Measurements from ENCODE around the gene BLVRB.

BLVRB gene

DNA sequence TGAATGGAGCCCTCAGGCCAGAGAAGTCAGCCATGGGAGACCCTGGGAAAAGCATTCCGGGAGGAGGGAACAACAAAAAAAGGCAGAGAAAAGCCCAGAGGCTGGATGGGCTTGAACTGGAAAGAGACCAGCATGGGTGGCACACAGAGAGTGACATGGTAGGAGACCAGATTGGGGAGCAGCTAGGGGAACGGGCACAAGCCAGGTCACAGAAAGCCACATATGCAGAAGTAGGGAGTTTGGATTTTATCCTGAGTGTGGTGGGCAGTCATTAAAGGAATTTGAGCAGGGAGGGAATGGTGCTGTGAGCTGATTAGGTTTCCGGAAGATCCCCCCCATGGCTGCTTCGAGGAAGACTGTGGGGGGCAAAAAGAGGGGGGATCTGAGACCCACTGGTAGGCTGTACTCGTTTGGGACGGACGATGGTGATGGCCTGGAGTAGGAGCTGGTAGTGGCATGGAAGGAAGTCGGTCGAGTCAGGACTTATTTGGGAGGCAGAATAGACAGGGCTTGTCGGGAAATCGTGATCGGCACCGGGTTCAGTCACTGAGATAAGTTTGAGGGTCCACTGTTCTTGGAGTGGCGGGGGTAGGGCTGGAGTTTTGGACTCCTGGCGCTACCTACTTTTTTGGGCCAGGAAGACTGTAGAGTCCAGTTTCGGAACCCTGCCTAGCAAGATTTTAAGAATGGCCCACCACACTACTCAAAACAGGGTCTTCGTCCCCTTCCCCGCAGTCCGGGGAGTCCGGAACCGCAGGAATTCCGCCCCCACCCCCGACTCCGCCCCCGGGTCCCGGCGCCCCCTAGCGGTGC lies 40.7 kb downstream of the BLVRB start:
- Histone ChIP-seq H3K36me3 (ENCODE audit: control insufficient read depth in 2 of 2, insufficient read depth in 2 of 2, low read length in 2 of 2) (peaks cover 8 to 12% of the 10 kb centered on the region in 2 donors), H3K9ac (ENCODE audit: low read depth in 1 of 2, low read length in 2 of 2) (peak overlapping the region; percentile 79 to 88), H3K27ac (ENCODE audit: low read depth in 2 of 2, low read length in 2 of 2) (peak overlapping the region; percentile 95 to 98), H3K4me1 (ENCODE audit: control insufficient read depth in 2 of 2, insufficient read depth in 2 of 2, low read length in 2 of 2) (peaks cover 15 to 22% of the 10 kb centered on the region in 2 donors), H3K4me3 (ENCODE audit: low read length in 2 of 2) (peak overlapping the region; percentile 65 to 95), H3K27me3 (ENCODE audit: control insufficient read depth in 2 of 2, insufficient read depth in 2 of 2, low read length in 2 of 2) (no peaks in the 10 kb centered on the region), H3K9me3 (ENCODE audit: control insufficient read depth in 2 of 2, low read length in 2 of 2) (no peaks in the 10 kb centered on the region)

DNA sequence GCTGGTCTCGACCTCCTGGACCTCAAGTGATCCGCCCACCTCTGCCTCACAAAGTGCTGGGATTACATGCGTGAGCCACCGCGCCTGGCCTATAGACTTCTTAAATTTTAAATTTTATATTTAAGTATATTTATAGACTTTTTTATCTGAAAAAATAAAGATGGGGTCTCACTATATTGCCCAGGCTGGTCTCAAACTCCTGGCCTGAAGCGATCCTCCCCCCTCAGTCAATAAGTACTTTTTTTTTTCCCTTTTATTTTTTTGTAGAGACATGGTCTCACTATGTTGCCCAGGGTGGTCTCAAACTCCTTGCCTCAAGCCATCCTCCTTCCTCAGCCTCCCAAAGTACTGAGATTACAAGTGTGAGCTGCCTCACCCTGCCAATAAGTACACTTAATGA lies 41.6 kb downstream of the BLVRB start:
- Histone ChIP-seq H3K9me3 (ENCODE audit: control insufficient read depth in 2 of 2, low read length in 2 of 2) (no peaks in the 10 kb centered on the region), H3K36me3 (ENCODE audit: control insufficient read depth in 2 of 2, insufficient read depth in 2 of 2, low read length in 2 of 2) (peaks cover 8 to 12% of the 10 kb centered on the region in 2 donors), H3K4me3 (ENCODE audit: low read length in 2 of 2) (peak overlapping the region in 1 of 2 donors; percentile 95), H3K4me1 (ENCODE audit: control insufficient read depth in 2 of 2, insufficient read depth in 2 of 2, low read length in 2 of 2) (peaks cover 15 to 22% of the 10 kb centered on the region in 2 donors), H3K27ac (ENCODE audit: low read depth in 2 of 2, low read length in 2 of 2) (no peak overlapping the region), H3K27me3 (ENCODE audit: control insufficient read depth in 2 of 2, insufficient read depth in 2 of 2, low read length in 2 of 2) (no peaks in the 10 kb centered on the region), H3K9ac (ENCODE audit: low read depth in 1 of 2, low read length in 2 of 2) (peak overlapping the region in 1 of 2 donors; percentile 31)

DNA sequence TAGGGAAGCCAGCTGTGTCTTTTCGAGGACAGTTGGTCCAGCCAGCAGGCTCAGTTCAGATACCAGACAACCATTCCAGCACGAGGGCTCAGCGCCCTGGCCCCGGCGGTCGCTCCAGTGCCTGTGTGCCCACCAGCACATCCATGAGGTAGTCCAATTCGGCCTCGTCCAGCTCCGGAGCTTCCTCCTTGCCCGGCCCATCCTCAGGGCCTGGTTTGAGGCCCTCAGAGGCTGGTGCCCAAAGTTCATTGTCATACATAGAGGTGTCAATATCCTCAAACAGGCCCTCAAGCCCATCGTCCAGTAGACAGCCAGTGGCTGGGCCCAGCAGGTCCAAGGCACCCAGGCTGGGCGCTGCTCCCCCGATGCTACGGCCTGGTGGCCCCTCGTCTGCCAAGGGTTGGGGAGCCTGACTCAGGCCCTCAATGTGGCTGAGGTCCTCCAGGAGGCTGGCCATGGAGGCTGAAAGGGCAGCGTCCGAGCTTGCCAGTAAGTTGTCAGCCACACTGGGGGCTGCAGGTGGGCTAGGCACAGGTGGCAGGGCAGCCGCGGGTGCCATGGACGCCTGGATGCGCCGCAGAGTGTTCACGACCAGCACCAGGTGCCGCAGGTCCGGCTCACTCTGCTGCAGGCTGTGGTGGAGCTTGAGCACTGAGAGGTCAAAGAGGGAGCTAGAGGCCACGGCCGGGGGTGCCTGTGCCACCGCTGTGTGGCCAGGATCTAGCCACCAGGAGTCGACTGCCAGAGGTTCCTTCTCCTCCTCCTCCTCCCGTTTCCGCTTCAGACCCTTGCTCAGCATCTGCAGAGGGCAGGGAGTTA lies 42.6 kb downstream of the BLVRB start:
- H3K27me3 ChIP-seq (ENCODE audit: control insufficient read depth in 2 of 2, insufficient read depth in 2 of 2, low read length in 2 of 2) = no peaks in the 10 kb centered on the region
- no peaks in the 10 kb centered on the region for H3K9me3 ChIP-seq (ENCODE audit: control insufficient read depth in 2 of 2, low read length in 2 of 2)
- peak overlapping the region; percentile 96 to 98 for H3K27ac ChIP-seq (ENCODE audit: low read depth in 2 of 2, low read length in 2 of 2)
- H3K9ac ChIP-seq (ENCODE audit: low read depth in 1 of 2, low read length in 2 of 2) = peak overlapping the region; percentile 17 to 89
- H3K4me1 ChIP-seq (ENCODE audit: control insufficient read depth in 2 of 2, insufficient read depth in 2 of 2, low read length in 2 of 2) = peaks cover 15 to 22% of the 10 kb centered on the region in 2 donors
- no peak overlapping the region for H3K4me3 ChIP-seq (ENCODE audit: low read length in 2 of 2)
- peaks cover 8 to 12% of the 10 kb centered on the region in 2 donors for H3K36me3 ChIP-seq (ENCODE audit: control insufficient read depth in 2 of 2, insufficient read depth in 2 of 2, low read length in 2 of 2)

DNA sequence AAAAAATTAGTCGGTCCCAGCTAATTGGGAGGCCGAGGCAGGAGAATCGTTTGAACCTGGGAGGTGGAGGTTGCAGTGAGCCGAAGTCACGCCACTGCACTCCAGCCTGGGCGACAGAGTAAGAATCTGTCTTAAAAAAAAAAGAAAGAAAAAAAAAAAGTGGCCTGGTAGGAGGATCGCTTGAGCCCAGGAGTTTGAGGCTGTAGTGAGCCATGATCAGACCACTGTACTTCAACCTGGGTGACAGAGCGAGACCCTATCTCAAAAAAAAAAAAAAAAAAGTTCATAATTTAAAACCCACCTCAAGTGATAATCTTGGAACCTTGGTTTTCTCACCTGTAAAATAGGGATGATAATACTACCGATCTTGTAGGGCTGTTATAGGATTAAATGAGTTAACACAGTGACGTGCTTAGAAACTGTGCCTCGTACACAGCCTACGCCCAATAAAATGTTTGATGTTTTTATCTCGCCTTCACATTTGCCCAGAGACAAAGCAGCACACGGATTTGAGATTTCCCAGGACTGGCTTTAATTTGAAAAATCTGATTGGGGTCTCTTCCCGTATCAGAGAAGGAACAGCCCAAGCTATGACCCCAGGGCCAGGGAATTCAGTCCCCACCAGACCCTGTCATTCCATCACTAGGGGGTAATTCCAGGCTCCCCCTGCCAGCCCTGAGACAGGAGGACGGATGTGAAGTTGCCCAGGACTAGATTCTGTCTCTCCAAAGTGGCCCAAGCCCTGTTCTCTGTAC lies 43.4 kb downstream of the BLVRB start:
- Histone ChIP-seq H3K9me3 (ENCODE audit: control insufficient read depth in 2 of 2, low read length in 2 of 2) (no peaks in the 10 kb centered on the region), H3K4me1 (ENCODE audit: control insufficient read depth in 2 of 2, insufficient read depth in 2 of 2, low read length in 2 of 2) (peaks cover 16 to 22% of the 10 kb centered on the region in 2 donors), H3K27ac (ENCODE audit: low read depth in 2 of 2, low read length in 2 of 2) (peak overlapping the region; percentile 96 to 98), H3K36me3 (ENCODE audit: control insufficient read depth in 2 of 2, insufficient read depth in 2 of 2, low read length in 2 of 2) (peaks cover 8 to 12% of the 10 kb centered on the region in 2 donors), H3K4me3 (ENCODE audit: low read length in 2 of 2) (peak overlapping the region in 1 of 2 donors; percentile 81), H3K27me3 (ENCODE audit: control insufficient read depth in 2 of 2, insufficient read depth in 2 of 2, low read length in 2 of 2) (no peaks in the 10 kb centered on the region), H3K9ac (ENCODE audit: low read depth in 1 of 2, low read length in 2 of 2) (peak overlapping the region; percentile 89 to 96)

DNA sequence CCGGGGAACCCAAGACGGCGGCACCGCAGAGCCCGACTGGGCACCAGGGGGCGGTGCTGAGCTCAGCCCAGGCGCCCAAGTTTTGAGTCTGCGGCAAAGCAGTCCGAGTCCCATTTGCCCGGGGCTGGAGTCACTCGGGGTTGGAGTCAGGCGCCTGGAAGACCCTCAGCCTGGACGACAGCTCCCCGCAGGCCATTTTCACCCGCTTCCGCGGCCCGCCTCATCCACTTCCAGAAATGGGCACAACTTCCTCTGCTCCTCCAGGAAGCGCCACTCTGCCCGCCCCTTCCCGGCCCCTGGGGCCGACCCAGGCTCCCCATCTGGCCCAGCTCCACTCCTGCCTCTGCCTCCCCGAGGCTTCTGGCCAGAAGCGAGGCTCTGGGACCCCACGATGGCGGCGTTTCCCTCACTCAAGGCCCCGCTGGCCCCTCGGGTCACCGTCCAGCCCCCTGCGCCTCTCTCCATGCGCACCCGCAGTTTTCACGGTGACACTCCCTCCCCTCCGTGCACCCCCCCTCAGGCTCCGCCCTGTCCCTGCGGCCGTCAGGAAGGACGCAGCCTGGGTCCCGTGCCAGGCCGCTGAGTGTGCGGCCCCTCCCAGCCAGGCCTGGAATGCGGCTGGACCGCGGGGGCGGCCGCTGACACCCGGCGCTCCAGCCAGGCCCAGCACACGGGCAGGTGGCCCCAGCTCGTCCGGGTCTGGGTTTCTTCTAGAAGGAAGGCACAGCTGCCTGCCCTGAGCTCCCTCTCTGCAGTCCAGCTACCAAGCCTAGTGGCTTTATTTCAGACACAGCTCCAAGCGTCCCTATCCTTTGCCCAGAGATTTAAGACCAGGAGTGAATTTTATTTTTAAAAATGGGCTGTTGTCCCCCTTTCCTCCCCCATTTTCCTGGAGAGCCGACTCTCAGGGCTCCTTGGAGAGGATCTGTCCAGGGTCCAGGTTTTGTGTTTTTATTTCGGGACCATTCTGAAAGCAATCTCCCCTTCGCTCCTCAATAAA lies 44.5 kb downstream of the BLVRB start:
- Histone ChIP-seq H3K4me3 (ENCODE audit: low read length in 2 of 2) (peak overlapping the region; percentile 76 to 81), H3K4me1 (ENCODE audit: control insufficient read depth in 2 of 2, insufficient read depth in 2 of 2, low read length in 2 of 2) (peaks cover 17 to 18% of the 10 kb centered on the region in 2 donors), H3K27me3 (ENCODE audit: control insufficient read depth in 2 of 2, insufficient read depth in 2 of 2, low read length in 2 of 2) (no peaks in the 10 kb centered on the region), H3K9me3 (ENCODE audit: control insufficient read depth in 2 of 2, low read length in 2 of 2) (no peaks in the 10 kb centered on the region), H3K36me3 (ENCODE audit: control insufficient read depth in 2 of 2, insufficient read depth in 2 of 2, low read length in 2 of 2) (peaks cover 8 to 12% of the 10 kb centered on the region in 2 donors), H3K27ac (ENCODE audit: low read depth in 2 of 2, low read length in 2 of 2) (peak overlapping the region; percentile 96 to 98), H3K9ac (ENCODE audit: low read depth in 1 of 2, low read length in 2 of 2) (peak overlapping the region; percentile 89 to 96)

DNA sequence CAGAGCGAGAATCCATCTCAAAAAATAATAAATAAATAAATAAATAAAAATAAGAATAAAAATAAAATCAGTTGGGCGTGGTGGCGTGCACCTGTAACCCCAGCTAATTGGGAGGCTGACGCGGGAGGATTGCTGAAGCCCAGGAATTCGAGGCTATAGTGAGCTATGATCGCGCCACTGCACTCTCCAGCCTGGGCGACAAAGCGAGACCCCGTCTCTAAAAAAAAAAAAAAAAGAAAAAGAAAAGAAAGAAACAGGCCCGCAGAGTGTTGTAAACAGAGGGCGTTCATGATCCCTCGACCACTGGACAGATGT lies 45.1 kb downstream of the BLVRB start:
- Histone ChIP-seq H3K9me3 (ENCODE audit: control insufficient read depth in 2 of 2, low read length in 2 of 2) (no peaks in the 10 kb centered on the region), H3K4me3 (ENCODE audit: low read length in 2 of 2) (peak overlapping the region; percentile 76 to 81)

DNA sequence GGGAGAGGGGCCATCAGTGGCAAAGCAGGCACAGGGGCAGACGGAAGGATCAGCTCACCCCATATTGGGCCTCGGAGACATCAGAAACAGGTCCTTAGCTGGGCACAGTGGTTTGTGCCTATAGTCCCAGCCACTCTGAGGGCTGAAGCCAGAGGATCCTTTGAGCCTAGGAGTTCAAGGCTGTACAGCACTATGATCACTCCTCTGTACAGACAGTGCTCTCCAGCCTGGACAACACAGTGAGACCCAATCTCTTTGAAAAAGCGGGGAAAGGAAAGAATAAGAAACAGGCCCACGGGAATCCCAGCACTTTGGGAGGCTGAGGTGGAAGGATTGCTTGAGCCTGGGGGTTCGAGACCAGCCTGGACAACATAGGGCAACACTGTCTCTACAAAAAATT lies 45.8 kb downstream of the BLVRB start:
- peaks cover 15 to 18% of the 10 kb centered on the region in 2 donors for H3K4me1 ChIP-seq (ENCODE audit: control insufficient read depth in 2 of 2, insufficient read depth in 2 of 2, low read length in 2 of 2)
- peaks cover 8 to 12% of the 10 kb centered on the region in 2 donors for H3K36me3 ChIP-seq (ENCODE audit: control insufficient read depth in 2 of 2, insufficient read depth in 2 of 2, low read length in 2 of 2)
- no peaks in the 10 kb centered on the region for H3K27me3 ChIP-seq (ENCODE audit: control insufficient read depth in 2 of 2, insufficient read depth in 2 of 2, low read length in 2 of 2)
- H3K9me3 ChIP-seq (ENCODE audit: control insufficient read depth in 2 of 2, low read length in 2 of 2) = no peaks in the 10 kb centered on the region
- no peak overlapping the region for H3K9ac ChIP-seq (ENCODE audit: low read depth in 1 of 2, low read length in 2 of 2)
- H3K27ac ChIP-seq (ENCODE audit: low read depth in 2 of 2, low read length in 2 of 2) = no peak overlapping the region
- no peak overlapping the region for H3K4me3 ChIP-seq (ENCODE audit: low read length in 2 of 2)

More for the DNA sequence above, 45.1 kb downstream of the BLVRB start:
- peak overlapping the region; percentile 96 to 98 for H3K27ac ChIP-seq (ENCODE audit: low read depth in 2 of 2, low read length in 2 of 2)
- H3K36me3 ChIP-seq (ENCODE audit: control insufficient read depth in 2 of 2, insufficient read depth in 2 of 2, low read length in 2 of 2) = peaks cover 8 to 12% of the 10 kb centered on the region in 2 donors
- H3K4me1 ChIP-seq (ENCODE audit: control insufficient read depth in 2 of 2, insufficient read depth in 2 of 2, low read length in 2 of 2) = peaks cover 16 to 18% of the 10 kb centered on the region in 2 donors
- no peaks in the 10 kb centered on the region for H3K27me3 ChIP-seq (ENCODE audit: control insufficient read depth in 2 of 2, insufficient read depth in 2 of 2, low read length in 2 of 2)
- H3K9ac ChIP-seq (ENCODE audit: low read depth in 1 of 2, low read length in 2 of 2) = peak overlapping the region; percentile 89 to 96

DNA sequence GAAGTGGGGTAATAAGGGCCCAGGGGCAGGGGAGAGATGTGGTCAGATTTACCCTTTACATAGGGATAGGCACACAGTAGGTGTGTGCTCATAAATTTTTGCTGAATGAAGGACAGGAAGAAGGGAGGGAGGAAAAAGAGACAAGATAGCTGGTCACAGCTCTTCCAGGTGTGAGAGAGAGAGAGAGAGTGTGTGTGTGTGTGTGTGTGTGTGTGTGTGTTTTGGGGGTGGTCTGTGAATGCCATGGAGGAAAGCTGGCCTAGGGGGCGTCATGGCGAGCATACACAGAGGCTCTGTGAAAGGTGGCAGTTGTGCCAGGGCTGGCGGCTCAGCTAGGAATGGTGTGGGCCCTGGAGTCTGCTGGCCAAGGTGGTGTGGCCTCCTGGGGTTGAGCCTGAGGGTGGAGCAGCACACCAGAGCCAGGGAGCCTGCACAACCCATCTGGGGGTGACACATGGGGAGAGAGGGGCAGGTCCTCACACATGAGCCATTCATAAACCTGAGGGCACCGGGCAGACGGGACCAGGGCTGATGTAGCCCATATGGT lies 46.4 kb downstream of the BLVRB start:
- Histone ChIP-seq H3K9ac (ENCODE audit: low read depth in 1 of 2, low read length in 2 of 2) (no peak overlapping the region), H3K27me3 (ENCODE audit: control insufficient read depth in 2 of 2, insufficient read depth in 2 of 2, low read length in 2 of 2) (no peaks in the 10 kb centered on the region), H3K9me3 (ENCODE audit: control insufficient read depth in 2 of 2, low read length in 2 of 2) (no peaks in the 10 kb centered on the region), H3K27ac (ENCODE audit: low read depth in 2 of 2, low read length in 2 of 2) (no peak overlapping the region), H3K36me3 (ENCODE audit: control insufficient read depth in 2 of 2, insufficient read depth in 2 of 2, low read length in 2 of 2) (peaks cover 8 to 12% of the 10 kb centered on the region in 2 donors), H3K4me1 (ENCODE audit: control insufficient read depth in 2 of 2, insufficient read depth in 2 of 2, low read length in 2 of 2) (peaks cover 10 to 13% of the 10 kb centered on the region in 2 donors), H3K4me3 (ENCODE audit: low read length in 2 of 2) (no peak overlapping the region)

DNA sequence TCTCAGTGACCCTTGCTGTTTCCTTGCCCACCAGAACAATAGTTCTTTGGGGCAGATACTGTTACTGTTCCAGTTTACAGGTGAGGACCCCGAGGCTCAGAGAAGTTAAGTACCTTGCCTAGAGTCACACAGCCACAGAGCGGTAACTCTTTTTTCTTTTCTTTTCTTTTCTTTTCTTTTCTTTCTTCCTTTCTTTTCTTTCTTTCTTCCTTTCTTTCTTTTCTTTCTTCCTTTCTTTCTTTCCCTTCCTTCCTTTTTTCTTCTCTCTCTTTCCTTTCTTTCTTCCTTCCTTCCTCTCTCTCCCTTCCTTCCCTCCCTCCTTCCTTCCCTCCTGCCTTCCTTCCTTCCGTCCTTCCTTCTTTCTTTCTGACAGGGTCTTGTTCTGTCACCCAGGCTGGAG lies 47.5 kb downstream of the BLVRB start:
- Histone ChIP-seq H3K9me3 (ENCODE audit: control insufficient read depth in 2 of 2, low read length in 2 of 2) (no peaks in the 10 kb centered on the region), H3K4me1 (ENCODE audit: control insufficient read depth in 2 of 2, insufficient read depth in 2 of 2, low read length in 2 of 2) (peaks cover 8 to 13% of the 10 kb centered on the region in 2 donors), H3K36me3 (ENCODE audit: control insufficient read depth in 2 of 2, insufficient read depth in 2 of 2, low read length in 2 of 2) (peaks cover 8 to 9% of the 10 kb centered on the region in 2 donors), H3K4me3 (ENCODE audit: low read length in 2 of 2) (no peak overlapping the region), H3K9ac (ENCODE audit: low read depth in 1 of 2, low read length in 2 of 2) (no peak overlapping the region), H3K27ac (ENCODE audit: low read depth in 2 of 2, low read length in 2 of 2) (peak overlapping the region in 1 of 2 donors; percentile 59), H3K27me3 (ENCODE audit: control insufficient read depth in 2 of 2, insufficient read depth in 2 of 2, low read length in 2 of 2) (no peaks in the 10 kb centered on the region)
